GM18508 (cell line): ENCODE data around the gene HSPG2.
"Not testable (repeated sequence)": the region's sequence is repeated elsewhere in the genome, so short reads cannot be mapped to it uniquely, and the experiment has no call there.

Experiments used
- ATAC-seq: cut with Tn5 transposase; IDR thresholded peaks from one replicate; pipeline ENCODE4 v1.9.1; 2021; ENCODE audit warnings: moderate number of reproducible peaks; ENCODE audit not compliant: insufficient read depth, unreplicated experiment

The HSPG2 gene

DNA sequence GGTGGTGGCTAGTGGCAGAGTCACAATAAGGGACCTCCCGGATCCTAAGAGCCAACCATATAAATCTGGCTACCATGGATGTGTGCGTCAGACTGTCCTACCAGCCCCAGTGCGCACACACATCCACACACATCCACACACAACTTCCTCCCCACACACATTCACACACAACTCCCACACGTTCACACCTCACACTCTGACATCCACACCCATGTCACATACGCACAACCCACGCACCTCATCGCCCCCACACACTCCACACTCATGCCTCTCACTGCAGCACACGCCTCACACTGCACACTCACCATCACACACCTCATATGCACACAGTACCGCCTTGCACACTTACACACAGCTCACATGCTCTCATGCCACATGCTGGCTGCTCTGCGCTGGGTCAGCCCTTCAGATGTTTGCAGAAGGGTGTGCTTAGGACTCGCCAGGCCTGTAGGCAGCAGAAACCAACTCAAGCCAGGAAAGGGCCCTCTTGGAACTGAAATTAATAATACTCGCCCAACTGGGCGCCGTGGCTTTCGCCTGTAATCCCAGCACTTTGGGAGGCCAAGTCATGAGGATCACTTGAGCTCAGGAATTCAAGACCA is 122.0 kb downstream of the HSPG2 start:
- no peak for ATAC-seq

DNA sequence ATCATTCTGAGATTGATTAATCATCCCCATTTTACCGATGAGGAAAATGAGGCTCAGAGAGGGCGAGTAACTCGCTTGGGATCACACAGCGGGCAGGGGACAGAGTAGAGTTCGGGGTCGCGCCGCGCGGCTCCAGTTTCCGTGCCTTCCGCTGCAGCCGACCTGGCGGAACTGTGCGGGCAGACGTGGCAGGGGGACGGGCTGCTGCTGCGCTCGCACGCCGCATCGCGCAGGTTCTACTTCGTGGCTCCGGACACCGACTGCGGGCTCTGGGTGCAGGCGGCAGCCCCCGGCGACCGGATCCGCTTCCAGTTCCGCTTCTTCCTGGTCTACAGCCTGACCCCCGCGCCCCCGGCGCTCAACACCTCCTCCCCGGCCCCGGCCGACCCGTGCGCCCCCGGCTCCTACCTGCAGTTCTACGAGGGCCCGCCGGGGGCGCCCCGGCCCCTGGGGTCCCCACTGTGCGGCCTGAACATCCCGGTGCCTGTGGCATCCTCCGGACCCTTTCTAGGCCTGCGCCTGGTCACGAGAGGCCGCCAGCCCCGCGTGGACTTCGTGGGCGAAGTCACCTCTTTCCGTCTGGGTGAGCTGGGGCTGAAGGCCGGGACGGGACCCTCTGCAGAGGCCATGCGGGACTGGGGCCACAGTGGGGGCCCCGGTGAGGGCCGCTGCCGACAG is 122.7 kb downstream of the HSPG2 start:
- ATAC-seq = no peak

DNA sequence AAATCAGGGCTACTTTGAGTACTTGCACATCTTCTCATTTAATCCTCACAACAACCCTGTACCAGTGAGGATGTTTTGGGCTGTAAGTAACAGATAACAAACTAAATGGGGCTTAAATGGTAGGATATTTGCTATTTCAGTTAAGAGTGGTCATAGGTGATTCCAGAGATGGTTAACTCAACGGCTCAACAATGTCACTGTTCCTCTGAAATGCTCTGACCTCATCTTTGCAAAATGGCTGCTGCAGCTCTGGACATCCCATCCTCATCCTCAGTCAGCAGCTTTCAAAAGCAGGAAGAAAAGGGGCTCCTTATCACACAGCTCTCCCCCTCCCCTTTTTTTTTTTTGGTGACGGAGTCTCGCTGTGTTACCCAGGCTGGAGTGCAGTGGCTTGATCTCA is 123.6 kb downstream of the HSPG2 start:
- no peak for ATAC-seq

DNA sequence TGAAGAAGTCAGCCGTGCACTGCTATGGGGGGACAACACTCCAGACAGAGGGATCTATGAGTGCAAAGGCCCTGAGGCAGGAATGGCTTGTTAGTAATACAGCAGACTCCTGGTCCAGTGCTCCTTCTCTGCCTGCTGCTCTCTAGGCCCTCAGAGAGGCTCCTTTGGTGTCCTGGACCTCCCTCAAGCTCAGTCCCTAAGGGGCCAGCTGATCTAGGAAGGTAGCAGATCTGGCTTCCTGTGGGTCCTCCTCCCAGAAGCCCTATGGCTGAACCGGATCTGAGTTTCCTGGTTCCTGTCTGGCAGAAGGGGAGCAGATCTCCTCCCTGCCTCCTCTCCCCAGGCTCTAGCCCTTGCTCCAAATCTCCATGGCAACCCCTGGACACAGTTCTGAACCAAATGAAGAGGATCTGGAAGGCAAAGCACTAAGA is 125.2 kb downstream of the HSPG2 start, which contains the start of gene LDLRAD2:
LDLRAD2 (plus strand) TSS at position 391 of the 431 bp plus-strand sequence. CDS start 187 bp downstream, outside the sequence.
- ATAC-seq = no peak

DNA sequence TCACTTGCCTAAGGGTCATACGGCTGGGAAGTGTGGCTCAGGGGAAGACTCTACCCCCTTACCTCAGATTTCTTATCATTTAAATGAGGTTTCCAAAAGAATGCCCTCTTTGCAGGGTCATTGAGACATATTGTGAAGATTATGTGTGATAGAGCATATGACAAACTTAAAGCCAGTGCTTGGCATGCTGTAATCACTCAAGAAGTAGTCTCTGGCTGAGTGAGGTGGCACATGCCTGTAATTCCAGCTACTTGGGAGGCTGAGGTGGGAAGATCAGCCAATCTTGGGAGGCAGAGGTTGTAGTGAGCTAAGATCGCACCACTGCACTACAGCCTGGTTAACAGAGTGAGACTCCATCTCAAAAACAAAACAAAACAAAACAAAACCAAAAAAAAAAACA is 132.6 kb downstream of the HSPG2 start:
- no peak for ATAC-seq

DNA sequence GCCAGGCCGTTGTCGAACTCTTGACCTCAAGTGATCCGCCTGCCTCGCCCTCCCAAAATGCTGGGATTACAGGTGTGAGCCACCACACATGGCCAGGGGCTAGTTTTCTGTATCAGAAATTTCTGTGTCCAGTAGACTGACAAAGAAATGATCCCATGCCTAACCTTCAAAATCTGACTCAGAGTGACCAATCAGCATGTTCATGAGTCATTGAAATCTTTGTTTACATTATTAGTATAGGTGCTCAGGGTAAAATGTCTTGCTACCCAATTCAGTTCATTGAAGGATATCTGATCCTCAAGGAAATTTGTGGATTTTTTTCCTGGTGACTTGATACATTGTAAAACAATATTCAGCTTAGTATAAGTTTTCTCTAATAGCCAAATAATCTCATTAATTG is 136.0 kb downstream of the HSPG2 start:
- ATAC-seq = no peak

DNA sequence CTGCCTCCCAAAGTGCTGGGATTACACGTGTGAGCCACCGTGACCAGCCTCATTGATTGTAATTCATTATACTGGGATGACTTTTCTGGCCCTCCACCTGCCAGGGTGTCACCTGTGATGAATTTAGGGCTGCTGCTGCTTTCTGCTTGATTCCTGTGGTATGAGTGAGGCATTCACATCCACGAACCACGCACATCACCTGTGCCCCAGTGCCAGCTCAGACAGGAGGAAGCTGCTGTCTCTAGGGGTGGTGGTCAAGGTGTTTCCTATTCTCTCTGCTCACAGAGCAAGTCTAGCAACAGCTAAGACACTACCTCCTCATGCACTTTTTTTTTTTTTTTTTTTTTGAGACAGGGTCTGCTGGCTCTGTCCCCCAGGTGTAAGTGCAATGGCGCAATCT is 137.4 kb downstream of the HSPG2 start:
- ATAC-seq = no peak

DNA sequence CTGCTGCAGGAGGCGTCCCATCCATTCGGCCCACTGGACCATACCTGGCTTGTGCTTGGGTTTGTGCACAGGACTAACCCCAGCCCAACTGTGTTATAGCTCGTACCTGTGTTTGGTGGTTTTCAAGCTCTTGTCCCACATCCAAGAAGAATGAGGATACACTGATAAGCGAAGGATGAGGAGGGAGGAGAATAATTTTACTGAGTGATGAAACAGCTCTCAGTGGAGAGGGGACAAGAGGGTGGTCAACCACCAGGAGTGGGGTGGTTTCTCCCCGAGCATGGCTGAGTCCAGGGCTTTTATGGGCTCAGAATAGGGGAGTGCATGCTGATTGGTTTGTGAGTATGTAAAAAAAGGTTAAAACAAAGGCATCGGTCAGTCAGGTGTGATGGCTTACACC is 142.0 kb downstream of the HSPG2 start:
- no peak for ATAC-seq

DNA sequence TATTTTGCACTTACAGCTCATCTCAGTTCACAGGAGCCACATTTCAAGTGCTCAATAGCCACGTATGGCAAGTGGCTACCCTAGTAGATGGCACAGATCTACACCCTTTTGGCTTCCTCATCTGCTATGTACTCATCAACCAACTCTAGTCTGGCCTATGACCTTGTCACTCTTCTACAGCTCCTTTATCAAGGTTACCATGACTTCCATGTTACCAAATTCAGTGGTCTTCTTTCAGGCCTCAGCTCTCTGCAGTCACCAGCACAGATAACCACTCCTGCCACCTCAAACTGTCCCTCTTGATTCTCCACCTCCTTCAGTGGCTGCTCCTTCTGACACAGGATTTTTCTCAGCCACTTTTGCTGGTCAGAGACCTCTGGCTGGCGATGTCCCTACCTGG is 142.5 kb downstream of the HSPG2 start:
- no peak for ATAC-seq

DNA sequence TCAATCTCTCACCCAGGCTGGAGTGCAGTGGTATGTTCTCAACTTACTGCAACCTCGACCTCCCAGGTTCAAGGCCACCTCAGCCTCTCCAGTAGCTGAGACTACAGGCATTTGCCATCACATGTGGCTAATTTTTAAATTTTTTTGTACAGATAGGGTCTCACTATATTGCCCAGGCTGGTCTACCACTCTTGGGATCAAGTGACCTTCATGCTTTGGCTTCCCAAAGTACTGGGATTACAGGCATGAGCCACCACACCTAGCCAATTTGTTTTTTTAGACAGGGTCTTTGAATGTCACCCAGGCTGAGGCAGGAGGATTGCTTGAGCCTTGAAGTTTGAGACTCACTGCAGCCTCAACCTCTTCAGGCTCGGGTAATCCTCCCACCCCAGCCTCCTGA is 144.0 kb downstream of the HSPG2 start:
- no peak for ATAC-seq

DNA sequence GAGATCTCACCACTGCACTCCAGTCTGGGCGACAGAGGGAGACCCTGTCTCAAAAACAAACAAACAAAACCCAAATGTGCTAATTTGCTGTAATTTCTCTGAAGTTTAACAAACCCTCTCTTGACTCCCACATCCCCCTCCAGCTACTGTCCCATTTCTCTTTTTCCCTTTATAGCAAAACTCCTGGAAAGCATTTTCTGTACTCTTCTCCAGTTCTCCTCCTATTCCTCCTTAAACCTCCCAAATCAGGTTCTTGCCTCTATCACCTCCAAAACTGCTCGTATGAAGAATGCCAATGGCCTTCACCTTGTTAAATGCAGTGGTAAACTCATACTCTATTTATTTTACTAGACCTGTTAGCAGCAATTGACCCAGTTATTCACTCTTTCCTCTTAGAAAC is 150.5 kb downstream of the HSPG2 start:
- ATAC-seq = no peak

DNA sequence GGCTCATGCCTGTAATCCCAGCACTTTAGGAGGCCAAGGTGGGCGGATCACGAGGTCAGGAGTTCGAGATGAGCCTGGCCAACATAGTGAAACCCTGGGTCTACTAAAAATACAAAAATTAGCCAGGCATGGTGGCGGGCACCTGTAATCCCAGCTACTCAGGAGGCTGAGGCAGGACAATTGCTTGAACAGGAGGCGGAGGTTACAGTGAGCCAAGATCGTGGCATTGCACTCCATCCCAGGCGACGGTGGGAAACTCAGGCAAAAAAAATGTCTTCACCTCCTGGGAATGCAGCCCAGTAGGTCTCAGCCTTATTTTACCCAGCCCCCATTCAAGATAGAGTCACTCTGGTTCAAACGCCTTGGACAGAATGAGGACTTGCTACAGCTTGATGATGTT is 151.3 kb downstream of the HSPG2 start:
- not testable (repeated sequence) for ATAC-seq

DNA sequence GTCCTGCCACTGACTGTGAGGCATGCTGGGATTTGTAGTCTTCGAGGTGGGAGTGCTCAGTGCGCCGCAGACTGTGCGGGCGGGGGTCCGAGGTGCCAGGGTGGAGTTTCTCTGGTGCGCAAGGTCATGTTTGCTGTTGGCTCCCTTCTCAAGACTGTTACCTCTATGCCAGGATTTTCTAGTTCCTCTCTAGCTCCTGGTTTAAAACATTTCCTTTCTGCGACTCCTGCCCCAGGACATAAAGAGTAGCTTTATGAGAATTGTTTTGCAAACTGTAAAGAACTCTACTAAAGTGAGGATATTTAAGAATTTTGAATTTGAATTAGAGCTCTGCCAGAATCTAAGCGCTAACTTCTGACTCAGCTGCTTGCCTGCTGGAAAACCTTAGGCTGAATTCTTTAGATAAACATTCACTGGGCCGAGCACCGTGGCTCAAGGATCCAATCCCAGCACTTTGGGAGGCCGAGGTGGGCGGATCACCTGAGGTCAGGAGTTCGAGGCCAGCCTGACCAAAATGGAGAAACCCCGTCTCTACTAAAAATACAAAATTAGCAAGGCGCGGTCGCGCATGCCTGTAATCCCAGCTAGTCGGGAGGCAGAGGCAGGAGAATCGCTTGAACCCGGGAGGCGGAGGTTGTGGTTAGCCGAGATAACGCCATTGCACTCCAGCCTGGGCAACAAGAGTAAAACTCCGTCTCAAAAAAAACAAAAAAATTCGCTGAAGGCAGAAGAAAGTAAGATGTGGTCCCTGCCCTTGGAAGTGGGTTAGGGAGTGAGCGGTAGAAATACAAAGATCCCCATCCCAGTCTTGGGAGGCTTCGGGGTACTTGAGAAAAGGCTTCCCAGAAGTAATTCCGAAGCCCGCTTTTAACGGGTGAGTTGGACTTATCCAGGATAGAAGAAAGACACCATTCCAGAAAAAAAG is 153.2 kb downstream of the HSPG2 start:
- ATAC-seq = no peak

DNA sequence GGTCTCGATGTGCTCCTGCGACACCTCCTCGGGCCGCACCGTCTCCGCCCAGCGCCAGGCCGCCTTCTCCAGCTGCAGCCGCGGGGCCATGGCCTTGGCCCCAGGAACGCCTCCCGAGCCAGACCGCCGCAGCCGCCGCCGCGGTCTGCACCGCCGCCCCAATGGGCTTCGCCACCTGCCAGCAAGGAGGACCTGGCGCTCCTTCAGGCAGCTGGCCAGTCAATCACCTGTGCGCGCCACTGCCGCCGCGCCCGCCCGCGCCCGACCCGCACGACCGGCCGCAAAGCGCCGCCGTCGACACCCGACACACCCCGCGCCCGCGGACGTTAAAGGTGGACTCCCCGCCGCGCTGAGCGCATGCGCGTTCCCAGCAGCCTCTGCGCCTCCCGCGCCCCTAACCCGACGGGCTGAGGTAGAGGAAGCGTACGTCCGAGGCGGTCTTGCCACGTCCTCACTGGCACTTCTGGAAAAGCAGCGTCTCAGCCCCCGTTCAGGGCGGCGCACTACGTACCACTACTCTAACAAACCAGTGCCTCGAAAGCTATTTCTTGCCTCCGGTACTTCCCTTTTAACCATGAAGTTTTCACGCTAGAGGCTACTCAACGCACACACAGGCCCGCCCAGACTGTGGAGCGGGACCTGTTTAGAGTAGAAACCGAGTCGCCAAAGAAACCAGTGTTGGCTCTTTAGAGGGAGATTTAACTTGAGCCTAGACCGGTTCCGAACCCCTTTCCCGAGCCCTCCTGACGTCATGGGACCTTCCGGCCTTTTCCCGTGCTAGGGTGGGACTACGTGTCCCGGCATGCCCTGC is 154.0 kb downstream of the HSPG2 start, which contains the start of gene USP48:
USP48 (minus strand) TSS at position 282 of the 811 bp plus-strand sequence; CDS start at position 90, 192 bp downstream.
- ATAC-seq = no peak

DNA sequence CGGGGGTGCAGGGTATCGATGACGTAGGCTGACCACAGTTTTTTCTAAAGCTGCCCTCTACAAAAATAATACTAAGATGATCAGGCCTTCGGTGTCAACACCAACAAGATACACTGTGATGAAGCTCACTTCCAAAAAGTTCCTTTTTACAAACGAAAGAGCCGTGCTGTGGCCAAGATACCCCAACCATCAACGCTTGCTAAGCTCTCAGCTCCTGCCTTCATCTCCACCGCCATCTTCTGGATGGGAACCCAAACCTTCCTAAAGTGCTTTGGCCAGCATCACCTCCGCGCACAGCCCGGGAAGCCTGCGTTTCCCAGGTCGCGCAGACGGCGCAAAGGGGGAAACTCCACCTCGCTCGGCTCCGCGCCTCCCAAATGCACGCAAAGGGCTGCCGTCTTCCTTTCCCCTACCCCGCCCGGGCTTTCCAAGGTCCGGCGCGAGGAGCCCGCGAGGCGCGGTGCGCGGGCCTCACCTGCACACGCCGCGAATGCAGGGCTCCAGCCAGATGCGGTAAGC is 154.7 kb downstream of the HSPG2 start:
- no peak for ATAC-seq

DNA sequence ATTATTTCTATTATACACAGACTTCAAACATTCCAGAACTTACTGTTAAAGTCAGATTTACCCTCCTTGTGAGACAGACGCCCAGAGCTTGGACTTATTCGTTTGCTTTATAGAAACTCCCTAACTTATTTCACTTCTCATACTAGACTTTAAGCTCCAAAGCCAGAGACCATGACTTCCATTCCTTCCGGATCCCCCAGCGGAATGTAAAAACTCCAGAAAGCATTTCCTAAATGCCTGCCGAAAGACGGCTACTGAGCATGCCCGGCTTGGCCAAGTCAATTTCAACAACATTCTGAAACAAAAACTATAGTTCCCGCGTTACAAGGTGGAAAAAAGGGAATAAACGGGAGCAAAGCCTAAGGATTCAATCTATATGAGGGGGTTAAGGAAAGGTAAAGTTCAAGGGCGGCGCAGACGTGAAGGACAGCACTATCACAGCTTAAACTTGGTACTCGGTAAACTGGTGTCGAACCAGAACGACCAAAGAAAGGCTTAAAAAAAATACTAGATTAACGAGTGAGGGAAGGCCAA is 155.2 kb downstream of the HSPG2 start:
- no peak for ATAC-seq

DNA sequence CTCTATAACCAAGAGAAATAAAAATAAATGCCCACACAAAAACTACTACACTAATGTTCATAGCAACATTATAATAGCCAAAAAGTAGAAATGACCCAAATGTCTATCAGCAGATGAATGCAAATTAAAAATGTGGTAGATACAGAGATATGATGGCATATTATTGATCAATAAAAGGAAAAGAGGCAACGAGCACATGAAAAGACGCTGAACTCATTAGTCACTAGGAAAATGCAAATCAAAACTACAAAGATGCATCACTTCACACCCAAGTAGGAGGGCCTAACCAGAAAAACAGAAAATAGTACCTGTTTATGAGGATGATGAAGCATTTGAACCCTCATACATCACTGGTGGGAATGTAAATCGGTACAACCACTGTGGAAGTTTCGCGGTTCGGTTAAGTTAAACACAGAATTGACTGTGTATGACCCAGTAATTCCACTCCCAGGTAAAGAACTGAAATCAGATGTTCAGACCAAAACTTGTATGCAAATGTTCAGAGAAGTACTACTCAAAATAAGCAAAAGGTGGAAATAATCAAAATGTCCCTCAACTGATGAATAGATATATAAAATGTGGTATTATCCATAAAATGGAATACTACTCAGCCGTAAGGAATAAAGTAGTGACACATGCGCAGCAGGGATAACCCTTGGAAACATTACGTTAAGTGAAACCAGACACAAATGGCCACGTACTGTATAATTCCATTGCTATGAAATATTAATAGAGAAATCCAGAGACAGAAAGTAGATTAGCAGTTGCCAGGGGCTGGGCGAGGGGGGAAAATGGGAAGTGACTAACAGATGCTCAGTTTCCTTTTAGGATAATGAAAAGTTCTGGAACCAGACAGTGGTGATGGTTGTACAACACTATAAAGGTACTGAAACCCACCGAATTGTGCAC is 157.2 kb downstream of the HSPG2 start:
- ATAC-seq = no peak

DNA sequence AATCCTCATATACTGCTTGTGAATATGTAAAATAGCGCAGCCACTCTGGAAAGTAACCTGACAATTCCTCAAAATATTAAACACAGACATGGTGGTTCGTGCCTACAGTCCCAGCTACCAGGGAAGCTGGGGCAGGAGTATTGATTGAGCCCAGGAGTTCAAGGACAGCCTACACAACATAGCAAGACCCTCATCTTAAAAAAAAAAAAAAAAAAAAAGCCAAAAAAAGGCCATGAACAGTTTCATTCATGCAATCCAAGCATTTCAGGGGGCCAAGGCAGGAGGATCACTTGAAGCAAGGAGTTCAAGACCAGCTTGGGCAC is 158.7 kb downstream of the HSPG2 start:
- no peak for ATAC-seq

DNA sequence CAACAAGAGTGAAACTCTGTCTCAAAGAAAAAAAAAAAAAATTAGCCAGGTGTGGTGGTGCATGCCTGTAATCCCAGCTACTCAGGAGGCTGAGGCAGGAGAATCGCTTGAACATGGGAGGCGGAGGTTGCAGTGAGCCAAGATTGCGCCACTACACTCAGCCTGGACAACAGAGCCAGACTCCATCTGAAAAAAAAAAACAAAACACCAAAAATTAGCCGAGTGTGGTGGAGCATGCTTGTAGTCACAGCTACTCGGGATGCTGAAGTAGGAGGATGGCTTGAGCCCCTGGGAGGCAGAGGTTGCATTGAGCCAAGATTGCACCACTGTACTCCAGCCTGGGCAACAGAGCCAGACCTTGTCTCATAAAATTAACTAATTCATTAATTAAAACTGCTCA is 160.2 kb downstream of the HSPG2 start:
- ATAC-seq = not testable (repeated sequence)
